22Rv1 (cell line): ENCODE data around the gene RUNX3.
A peak's percentile ranks its signal among the peaks of the same experiment; 100 is the strongest.

Experiments
- H3K27ac ChIP-seq: fragments of 450-650 bp; 2 replicates; pipeline ENCODE4 v1.5.1; 2017
- ZFX ChIP-seq: fragments of 450-650 bp; IDR thresholded peaks from 2 replicates; pipeline ENCODE4 v1.6.1; 2017; ENCODE audit warnings: antibody characterized with exemption, borderline replicate concordance
- TF ChIP-seq, protein P1 (sequence below): fragments of 450-650 bp; IDR thresholded peaks from 2 replicates; pipeline ENCODE4 v1.5.1; 2017; ENCODE audit warnings: mild to moderate bottlenecking

Gene RUNX3

GRCh38 chr1:24853649-24854048 is 76.4 kb downstream of the RUNX3 start:
- TF ChIP-seq, protein P1, sequence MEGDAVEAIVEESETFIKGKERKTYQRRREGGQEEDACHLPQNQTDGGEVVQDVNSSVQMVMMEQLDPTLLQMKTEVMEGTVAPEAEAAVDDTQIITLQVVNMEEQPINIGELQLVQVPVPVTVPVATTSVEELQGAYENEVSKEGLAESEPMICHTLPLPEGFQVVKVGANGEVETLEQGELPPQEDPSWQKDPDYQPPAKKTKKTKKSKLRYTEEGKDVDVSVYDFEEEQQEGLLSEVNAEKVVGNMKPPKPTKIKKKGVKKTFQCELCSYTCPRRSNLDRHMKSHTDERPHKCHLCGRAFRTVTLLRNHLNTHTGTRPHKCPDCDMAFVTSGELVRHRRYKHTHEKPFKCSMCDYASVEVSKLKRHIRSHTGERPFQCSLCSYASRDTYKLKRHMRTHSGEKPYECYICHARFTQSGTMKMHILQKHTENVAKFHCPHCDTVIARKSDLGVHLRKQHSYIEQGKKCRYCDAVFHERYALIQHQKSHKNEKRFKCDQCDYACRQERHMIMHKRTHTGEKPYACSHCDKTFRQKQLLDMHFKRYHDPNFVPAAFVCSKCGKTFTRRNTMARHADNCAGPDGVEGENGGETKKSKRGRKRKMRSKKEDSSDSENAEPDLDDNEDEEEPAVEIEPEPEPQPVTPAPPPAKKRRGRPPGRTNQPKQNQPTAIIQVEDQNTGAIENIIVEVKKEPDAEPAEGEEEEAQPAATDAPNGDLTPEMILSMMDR, result no peak
- no peak for TF ChIP-seq ZFX
- no peak overlapping the region for H3K27ac ChIP-seq

GRCh38 chr1:24850328-24850920 is 79.7 kb downstream of the RUNX3 start:
- no peak for TF ChIP-seq ZFX
- TF ChIP-seq, protein P1, result no peak
- H3K27ac ChIP-seq, result no peak overlapping the region

DNA sequence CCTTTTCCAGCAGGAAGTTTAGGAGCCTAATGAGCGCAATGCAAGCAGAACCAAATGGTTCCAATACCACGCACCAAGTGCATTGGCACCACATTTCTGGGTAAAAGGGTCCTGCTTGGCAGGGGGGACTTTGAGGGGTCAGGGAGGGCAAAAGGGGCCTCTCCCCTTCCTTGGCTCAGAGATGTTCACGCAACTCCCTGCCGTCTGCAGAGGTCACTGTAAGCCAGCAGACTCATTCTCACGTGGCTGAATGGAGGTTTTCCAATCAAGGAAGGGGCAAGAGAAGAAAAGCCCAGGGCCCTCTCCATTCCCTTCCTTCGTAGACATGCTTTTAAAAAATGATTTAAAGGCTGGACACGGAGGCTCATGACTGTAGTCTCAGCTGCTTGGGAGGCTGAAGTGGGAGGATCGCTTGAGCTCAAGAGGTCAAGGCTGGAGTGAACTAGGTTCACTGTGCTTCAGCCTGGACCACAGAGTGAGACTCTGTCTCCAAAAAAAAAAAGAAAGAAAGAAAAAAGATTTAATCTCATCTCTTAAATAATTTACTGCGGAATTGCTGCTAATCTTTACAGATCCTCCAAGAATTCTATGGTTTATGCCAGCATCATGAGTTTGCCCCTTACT is 80.3 kb downstream of the RUNX3 start:
- H3K27ac ChIP-seq, result no peak overlapping the region
- TF ChIP-seq ZFX, result no peak
- TF ChIP-seq, protein P1, result peak; percentile 38; the same call in 1 of the 2 replicates
